Measurements from ENCODE around the gene ALDOB. TPM values are rescaled to one million over a fixed set of nuclear protein-coding genes. Genes with fewer than 3 reads are reported as not detected.

The ALDOB gene
- total RNA-seq, 4 donors from 2014 or later, result 1.1 to 43.3 (median 2.0) TPM

GRCh38 chr9:101443364-101443771, 7.8 kb upstream of the ALDOB start:
- H3K4me1 ChIP-seq, result no peaks in the 10 kb centered on the region
- H3K4me3 ChIP-seq, result no peak overlapping the region
- no peaks in the 10 kb centered on the region for H3K27me3 ChIP-seq
- H3K9me3 ChIP-seq, result no peaks in the 10 kb centered on the region
- H3K36me3 ChIP-seq, result no peaks in the 10 kb centered on the region
- TF ChIP-seq POLR2AphosphoS5 (IDR thresholded peaks at IDR 0.05) (no peak), EP300 (IDR thresholded peaks at IDR 0.05) (no peak), POLR2A (IDR thresholded peaks at IDR 0.05) (no peak)
- TF ChIP-seq, protein P1, sequence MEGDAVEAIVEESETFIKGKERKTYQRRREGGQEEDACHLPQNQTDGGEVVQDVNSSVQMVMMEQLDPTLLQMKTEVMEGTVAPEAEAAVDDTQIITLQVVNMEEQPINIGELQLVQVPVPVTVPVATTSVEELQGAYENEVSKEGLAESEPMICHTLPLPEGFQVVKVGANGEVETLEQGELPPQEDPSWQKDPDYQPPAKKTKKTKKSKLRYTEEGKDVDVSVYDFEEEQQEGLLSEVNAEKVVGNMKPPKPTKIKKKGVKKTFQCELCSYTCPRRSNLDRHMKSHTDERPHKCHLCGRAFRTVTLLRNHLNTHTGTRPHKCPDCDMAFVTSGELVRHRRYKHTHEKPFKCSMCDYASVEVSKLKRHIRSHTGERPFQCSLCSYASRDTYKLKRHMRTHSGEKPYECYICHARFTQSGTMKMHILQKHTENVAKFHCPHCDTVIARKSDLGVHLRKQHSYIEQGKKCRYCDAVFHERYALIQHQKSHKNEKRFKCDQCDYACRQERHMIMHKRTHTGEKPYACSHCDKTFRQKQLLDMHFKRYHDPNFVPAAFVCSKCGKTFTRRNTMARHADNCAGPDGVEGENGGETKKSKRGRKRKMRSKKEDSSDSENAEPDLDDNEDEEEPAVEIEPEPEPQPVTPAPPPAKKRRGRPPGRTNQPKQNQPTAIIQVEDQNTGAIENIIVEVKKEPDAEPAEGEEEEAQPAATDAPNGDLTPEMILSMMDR (IDR thresholded peaks at IDR 0.05), result no peak
- H3K27ac ChIP-seq, result no peak overlapping the region
- WGBS, result 61% methylated on average over 9 of the region's 9 CpGs
- DNase-seq (ENCODE audit: low spot score in 2 of 2), result no peak

DNA sequence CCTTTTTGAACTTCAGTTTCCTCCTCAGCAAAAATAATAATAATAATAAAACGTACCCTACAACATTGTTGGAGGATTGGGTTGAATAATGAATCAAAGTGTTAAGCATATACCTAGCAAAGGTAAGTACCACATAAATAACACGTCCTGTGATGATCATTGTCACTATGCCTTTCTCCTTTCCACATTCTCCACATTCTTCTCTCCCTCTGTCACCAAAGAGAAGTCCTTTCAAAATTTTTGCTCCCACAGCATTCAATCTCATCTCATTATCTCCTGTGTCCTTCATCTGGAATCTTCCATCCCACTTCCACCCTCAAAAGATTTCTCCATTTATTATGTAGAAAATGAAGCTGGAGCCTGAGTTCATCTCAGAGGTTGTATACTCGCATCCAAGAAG, 7.2 kb upstream of the ALDOB start:
- TF ChIP-seq POLR2AphosphoS5 (IDR thresholded peaks at IDR 0.05) (no peak), EP300 (IDR thresholded peaks at IDR 0.05) (no peak), POLR2A (IDR thresholded peaks at IDR 0.05) (no peak)
- TF ChIP-seq, protein P1 (IDR thresholded peaks at IDR 0.05), result no peak
- no peak for DNase-seq (ENCODE audit: low spot score in 2 of 2)
- Histone ChIP-seq H3K27ac (no peak overlapping the region), H3K4me3 (no peak overlapping the region), H3K27me3 (no peaks in the 10 kb centered on the region), H3K36me3 (no peaks in the 10 kb centered on the region), H3K9me3 (no peaks in the 10 kb centered on the region), H3K4me1 (no peaks in the 10 kb centered on the region)
- 75% methylated on average over 3 of the region's 3 CpGs for WGBS

DNA sequence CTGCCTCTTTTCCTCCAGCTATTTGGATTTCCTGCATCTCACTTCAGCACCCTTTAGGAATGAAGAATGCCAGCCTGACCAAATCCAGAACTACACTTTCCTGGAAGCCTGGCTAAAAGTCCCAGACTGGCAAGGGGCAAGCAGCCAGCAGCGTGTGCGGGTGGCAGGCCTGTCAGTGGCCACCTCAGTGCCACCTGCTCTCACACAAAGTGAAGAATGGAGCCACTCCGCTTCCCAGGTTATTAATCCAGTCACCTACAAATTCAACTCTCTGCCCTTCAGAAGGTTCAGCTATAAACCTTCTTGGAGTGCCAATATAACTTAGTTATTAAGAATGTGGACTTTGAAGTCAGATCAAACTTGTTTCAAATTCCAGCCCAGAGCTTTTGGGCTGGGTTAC, 6.7 kb upstream of the ALDOB start:
- H3K9me3 ChIP-seq, result no peaks in the 10 kb centered on the region
- no peaks in the 10 kb centered on the region for H3K4me1 ChIP-seq
- H3K27ac ChIP-seq, result no peak overlapping the region
- H3K4me3 ChIP-seq, result no peak overlapping the region
- no peak for DNase-seq (ENCODE audit: low spot score in 2 of 2)
- no peaks in the 10 kb centered on the region for H3K27me3 ChIP-seq
- no peaks in the 10 kb centered on the region for H3K36me3 ChIP-seq
- TF ChIP-seq EP300 (IDR thresholded peaks at IDR 0.05) (no peak), POLR2AphosphoS5 (IDR thresholded peaks at IDR 0.05) (no peak), POLR2A (IDR thresholded peaks at IDR 0.05) (no peak)
- TF ChIP-seq, protein P1 (IDR thresholded peaks at IDR 0.05), result no peak
- WGBS, result 94% methylated on average over 3 of the region's 3 CpGs

DNA sequence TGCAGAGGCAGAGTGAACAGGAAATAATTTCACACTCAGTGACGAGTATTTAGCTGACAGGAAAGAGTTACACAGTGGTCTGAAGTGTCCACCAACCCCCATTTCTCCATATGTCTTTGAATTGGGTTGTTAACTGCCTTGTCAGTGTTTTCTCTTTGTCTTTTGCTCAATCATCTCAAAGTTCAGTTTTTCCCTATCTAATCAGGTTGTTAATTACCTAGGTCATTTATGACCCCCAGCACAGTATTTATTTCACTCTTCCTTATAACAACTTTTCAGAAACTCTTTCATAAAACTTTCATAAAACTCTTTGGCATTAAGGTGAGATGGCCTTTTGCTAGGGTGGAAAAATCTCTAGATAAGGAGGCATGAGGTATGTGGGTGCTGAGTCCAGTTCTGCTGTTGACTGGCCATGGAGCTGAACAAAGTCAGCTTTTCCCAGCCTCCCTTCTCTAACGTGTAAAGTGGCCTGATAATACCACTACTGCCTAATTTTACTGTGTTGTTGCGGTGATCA, 5.2 kb upstream of the ALDOB start:
- 55% methylated on average over 3 of the region's 3 CpGs for WGBS
- Histone ChIP-seq H3K27me3 (no peaks in the 10 kb centered on the region), H3K4me1 (no peaks in the 10 kb centered on the region), H3K4me3 (no peak overlapping the region), H3K36me3 (no peaks in the 10 kb centered on the region), H3K9me3 (no peaks in the 10 kb centered on the region), H3K27ac (no peak overlapping the region)
- TF ChIP-seq EP300 (IDR thresholded peaks at IDR 0.05), result no peak
- no peak for TF ChIP-seq POLR2A (IDR thresholded peaks at IDR 0.05)
- TF ChIP-seq, protein P1 (IDR thresholded peaks at IDR 0.05), result no peak
- TF ChIP-seq POLR2AphosphoS5 (IDR thresholded peaks at IDR 0.05), result no peak
- DNase-seq (ENCODE audit: low spot score in 2 of 2), result no peak

- no peak for DNase-seq (ENCODE audit: low spot score in 2 of 2)
- 74% methylated on average over 3 of the region's 3 CpGs for WGBS
- H3K27me3 ChIP-seq, result no peaks in the 10 kb centered on the region
These were observed 2.9 kb upstream of the ALDOB start for GRCh38 chr9:101438523-101438922.

More at GRCh38 chr9:101438523-101438922, 2.9 kb upstream of the ALDOB start:
- H3K4me3 ChIP-seq, result no peak overlapping the region
- no peaks in the 10 kb centered on the region for H3K4me1 ChIP-seq
- H3K9me3 ChIP-seq, result no peaks in the 10 kb centered on the region
- H3K27ac ChIP-seq, result no peak overlapping the region
- TF ChIP-seq POLR2AphosphoS5 (IDR thresholded peaks at IDR 0.05) (no peak), EP300 (IDR thresholded peaks at IDR 0.05) (no peak), POLR2A (IDR thresholded peaks at IDR 0.05) (no peak)
- TF ChIP-seq, protein P1 (IDR thresholded peaks at IDR 0.05), result no peak
- no peaks in the 10 kb centered on the region for H3K36me3 ChIP-seq
